HCT116 (cell line): ENCODE data around the gene SRRT. TPM values are rescaled to one million over a fixed set of nuclear protein-coding genes. Genes with fewer than 3 reads are reported as not detected.

Experiments used
- ATAC-seq: fragments of 200-7000 bp; cut with Tn5 transposase; 2 replicates; pipeline ENCODE4 v1.9.1; 2020; ENCODE audit warnings: mild to moderate bottlenecking, moderate library complexity
- BruUV-seq: library from RNA; stranded (reverse); fragments of 400-500 nt; replicated peaks from 2 replicates; lab custom pipeline; 2021; lab: Mats Ljungman, UMichigan
- CTCF ChIA-PET: fragments of 300-600 bp; sonication (Branson Sonifier 250); formaldehyde crosslinking; loops from one replicate; lab custom pipeline; 2021; ENCODE audit warnings: antibody characterized with exemption; lab: Charles Lee
- POLR2A ChIA-PET: fragments of 300-600, 350-600 bp; sonication (Branson Sonifier 250); formaldehyde crosslinking; loops from one replicate; lab custom pipeline; 2021; ENCODE audit warnings: antibody characterized with exemption; lab: Charles Lee
- RAD21 ChIA-PET, 2 experiments: fragments of 300-600 bp; sonication (Branson Sonifier 250); formaldehyde crosslinking; loops; one replicate each; lab custom pipeline; 2023; ENCODE audit warnings: low total read pairs in 2 of 2; ENCODE audit not compliant: uncharacterized antibody in 2 of 2, unreplicated experiment in 2 of 2, low non-redundant PET in 1 of 2; lab: Charles Lee
- DNase-seq: peaks from one replicate; pipeline ENCODE4 v3.0.0-alpha.2; 2010; ENCODE audit warnings: low read depth, low spot score
- H2AFZ ChIP-seq: fragments of 200-600 bp; shearing (Covaris generic), sonication (generic); 2 replicates; pipeline ENCODE4 v1.6.1; 2017; ENCODE audit warnings: low read depth, mixed run types, mixed read lengths, antibody characterized with exemption, low read length; ENCODE audit not compliant: poor library complexity, severe bottlenecking
- H3K27ac ChIP-seq: 2 replicates; pipeline ENCODE4 v1.5.1; 2012; ENCODE audit warnings: low read depth, low read length
- H3K27me3 ChIP-seq: fragments of 200-600 bp; sonication (generic); 2 replicates; pipeline ENCODE4 v1.6.1; 2016; ENCODE audit warnings: mixed run types, low read length, mixed read lengths; ENCODE audit not compliant: insufficient read depth
- H3K36me3 ChIP-seq, 2 experiments: fragments of 200-500 bp in 1 of 2; fragments of 200-600 bp in 1 of 2; sonication (Bioruptor generic) in 1 of 2; sonication (generic) in 1 of 2; 2 replicates each; pipeline versions ENCODE4 v1.5.1 to v1.6.1; 2014 to 2016; ENCODE audit warnings: low read length in 2 of 2, inconsistent platforms in 1 of 2, mixed read lengths in 1 of 2, mixed run types in 1 of 2; ENCODE audit not compliant: insufficient read depth in 2 of 2, control insufficient read depth in 1 of 2
- H3K4me1 ChIP-seq, 2 experiments: fragments of 200-600 bp in 1 of 2; sonication (generic) in 1 of 2; 2 replicates each; pipeline versions ENCODE4 v1.5.1 to v1.6.1; 2012 to 2017; ENCODE audit warnings: low read length in 2 of 2, inconsistent platforms in 1 of 2, mild to moderate bottlenecking in 1 of 2, mixed read lengths in 1 of 2, mixed run types in 1 of 2, moderate library complexity in 1 of 2; ENCODE audit not compliant: insufficient read depth in 2 of 2, control insufficient read depth in 1 of 2
- H3K4me2 ChIP-seq: fragments of 200-600 bp; sonication (generic); 2 replicates; pipeline ENCODE4 v1.6.1; 2017; ENCODE audit warnings: mixed run types, low read length, mixed read lengths
- H3K4me3 ChIP-seq, 2 experiments: fragments of 200-600 bp in 1 of 2; sonication (generic) in 1 of 2; replicated peaks in 1 of 2; 2 replicates each; pipeline ENCODE4 v1.5.1; 2011 to 2016; ENCODE audit warnings: low read length in 2 of 2, control low read depth in 1 of 2, low read depth in 1 of 2, mild to moderate bottlenecking in 1 of 2, mixed read lengths in 1 of 2, mixed run types in 1 of 2
- H3K79me2 ChIP-seq: fragments of 200-600 bp; sonication (generic); 2 replicates; pipeline ENCODE4 v1.6.1; 2017; ENCODE audit warnings: mild to moderate bottlenecking, mixed run types, low read length, moderate library complexity, mixed read lengths; ENCODE audit not compliant: insufficient read depth
- H3K9ac ChIP-seq: fragments of 200-600 bp; sonication (generic); 2 replicates; pipeline ENCODE4 v1.6.1; 2016; ENCODE audit warnings: low read length, mixed read lengths
- H3K9me2 ChIP-seq: fragments of 200-600 bp; sonication (generic), shearing (Covaris generic); 2 replicates; pipeline ENCODE4 v1.6.1; 2017; ENCODE audit warnings: mixed run types, mild to moderate bottlenecking, moderate library complexity; ENCODE audit not compliant: insufficient read depth
- H3K9me3 ChIP-seq, 2 experiments: fragments of 200-500 bp in 1 of 2; fragments of 200-600 bp in 1 of 2; sonication (Bioruptor generic) in 1 of 2; sonication (generic) in 1 of 2; 2 replicates each; pipeline ENCODE4 v1.6.1; 2014 to 2017; ENCODE audit warnings: low read length in 2 of 2, mixed read lengths in 2 of 2, inconsistent platforms in 1 of 2, low read depth in 1 of 2, mild to moderate bottlenecking in 1 of 2, mixed run types in 1 of 2, moderate library complexity in 1 of 2; ENCODE audit not compliant: control insufficient read depth in 1 of 2, insufficient read depth in 1 of 2
- H4K20me1 ChIP-seq: fragments of 200-600 bp; sonication (generic), shearing (Covaris generic); 2 replicates; pipeline ENCODE4 v1.6.1; 2017; ENCODE audit warnings: mixed run types, mild to moderate bottlenecking, moderate library complexity; ENCODE audit not compliant: insufficient read depth
- CBX3 ChIP-seq: IDR thresholded peaks from 2 replicates; pipeline ENCODE4 v1.6.1; 2012; ENCODE audit warnings: low read depth
- CEBPB ChIP-seq: IDR thresholded peaks from 2 replicates; pipeline ENCODE4 v1.6.1; 2012; ENCODE audit warnings: low read depth
- EGR1 ChIP-seq: IDR thresholded peaks from 2 replicates; pipeline ENCODE4 v1.6.1; 2012; ENCODE audit warnings: low read depth
- ELF1 ChIP-seq: IDR thresholded peaks from 2 replicates; pipeline ENCODE4 v1.6.1; 2012; ENCODE audit warnings: low read depth, borderline replicate concordance
- POLR2AphosphoS5 ChIP-seq: IDR thresholded peaks from 2 replicates; pipeline ENCODE4 v1.6.1; 2011; ENCODE audit warnings: mild to moderate bottlenecking, low read depth, low read length, moderate library complexity
- REST ChIP-seq: IDR thresholded peaks from 2 replicates; pipeline ENCODE4 v1.6.1; 2012; ENCODE audit warnings: low read depth
- SP1 ChIP-seq: IDR thresholded peaks from 2 replicates; pipeline ENCODE4 v1.6.1; 2012; ENCODE audit warnings: low read depth
- ZFX ChIP-seq: fragments of 450-650 bp; IDR thresholded peaks from 2 replicates; pipeline ENCODE4 v1.6.1; 2017
- ZNF274 ChIP-seq: fragments of 200-500 bp; sonication (Bioruptor generic); IDR thresholded peaks from 2 replicates; pipeline ENCODE4 v1.6.1; 2014; ENCODE audit warnings: mild to moderate bottlenecking, low read depth, low read length, inconsistent platforms
- intact Hi-C: fragments of 100-400 bp; cut with micrococcal nuclease; formaldehyde crosslinking; loops from 2 replicates; pipeline ENCODE4 v1.10.0; 2022
- total RNA-seq: library from RNA; stranded (reverse); gene quantifications from one replicate; pipeline ENCODE4 v1.2.1, GENCODE V29; 2021; ENCODE audit not compliant: unreplicated experiment
- TF ChIP-seq, protein P1 (sequence below): IDR thresholded peaks from 2 replicates; pipeline ENCODE4 v1.6.1; 2012

The SRRT gene
- total RNA-seq, 1 experiment from 2014 or later, result 252 TPM

- ChIA-PET CTCF (interaction anchor here (0.8 kb wide), 1 partner anchor 177 kb away, joined by 3 read pairs; no protein-coding TSS in a partner anchor), RAD21 (no interaction called here), POLR2A (no interaction called here)
- H3K9me3 ChIP-seq, result no peaks in the 10 kb centered on the region
- no peak overlapping the region for H2AFZ ChIP-seq
- no peak overlapping the region for H3K4me3 ChIP-seq
- no TSS peak for BruUV-seq
- H3K36me3 ChIP-seq, result no peaks in the 10 kb centered on the region
- no peak for TF ChIP-seq ZFX
- no peak for TF ChIP-seq EGR1
- no peak for TF ChIP-seq ZNF274
- TF ChIP-seq, protein P1, sequence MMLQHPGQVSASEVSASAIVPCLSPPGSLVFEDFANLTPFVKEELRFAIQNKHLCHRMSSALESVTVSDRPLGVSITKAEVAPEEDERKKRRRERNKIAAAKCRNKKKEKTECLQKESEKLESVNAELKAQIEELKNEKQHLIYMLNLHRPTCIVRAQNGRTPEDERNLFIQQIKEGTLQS, result no peak
- TF ChIP-seq REST, result no peak
- no peak for TF ChIP-seq POLR2AphosphoS5
- no peak for TF ChIP-seq CEBPB
- TF ChIP-seq CBX3, result no peak
- TF ChIP-seq ELF1, result no peak
- no peak for TF ChIP-seq SP1
- H3K27ac ChIP-seq, result no peak overlapping the region
- no peaks in the 10 kb centered on the region; the same call in 1 of the 2 replicates for H3K27me3 ChIP-seq
- no peaks in the 10 kb centered on the region for H3K79me2 ChIP-seq
- H3K9ac ChIP-seq, result no peak overlapping the region
- intact Hi-C loops, result no loop called here
- no peaks in the 10 kb centered on the region for H4K20me1 ChIP-seq
- H3K4me1 ChIP-seq, result peaks cover 8 to 18% of the 10 kb centered on the region in 2 experiments
- no peak for DNase-seq
- no peak overlapping the region for H3K4me2 ChIP-seq
- H3K9me2 ChIP-seq, result no peaks in the 10 kb centered on the region
- no peak for ATAC-seq
These were observed 26.1 kb downstream of the SRRT start for GRCh38 chr7:100900978-100901377.
